ENCODE data around the gene GPR108. TPM values are rescaled to one million over a fixed set of nuclear protein-coding genes. Genes with fewer than 3 reads are reported as not detected.

GPR108 gene
- total RNA-seq, 4 donors from 2014 or later, result 45.7 to 72.8 (median 52.0) TPM

- no peak for TF ChIP-seq CTCF (IDR thresholded peaks at IDR 0.05)
- TF ChIP-seq POLR2A (IDR thresholded peaks at IDR 0.05), result no peak
- DNase-seq, result no peak
- Histone ChIP-seq H3K36me3 (no peaks in the 10 kb centered on the region), H3K4me1 (peaks cover 0 to 22% (median 13%) of the 10 kb centered on the region in 3 donors), H3K27ac (no peak overlapping the region), H3K4me3 (no peak overlapping the region), H3K27me3 (peaks cover 0 to 14% (median 0%) of the 10 kb centered on the region in 4 donors), H3K9me3 (no peaks in the 10 kb centered on the region)
- WGBS, 2 donors, result 71 to 77% methylated on average over 3 to 4 of the region's 4 CpGs
- intact Hi-C loops (cut with DNase I), result no loop called here
Measured at GRCh38 chr19:6717441-6717971, 19.9 kb downstream of the GPR108 start.

- H3K4me3 ChIP-seq, result no peak overlapping the region
- DNase-seq, result no peak
- no peak for TF ChIP-seq POLR2A (IDR thresholded peaks at IDR 0.05)
- TF ChIP-seq CTCF (IDR thresholded peaks at IDR 0.05), result peak in 1 of 6 experiments; percentile 6
- intact Hi-C loops (cut with DNase I), result no loop called here
- H3K4me1 ChIP-seq, result peaks cover 0 to 17% (median 11%) of the 10 kb centered on the region in 3 donors
- no peaks in the 10 kb centered on the region for H3K9me3 ChIP-seq
- peaks cover 0 to 18% (median 0%) of the 10 kb centered on the region in 4 donors for H3K27me3 ChIP-seq
- no peak overlapping the region for H3K27ac ChIP-seq
- 68 to 74% methylated on average over 10 of the region's 10 CpGs for WGBS, 2 donors
- H3K36me3 ChIP-seq, result no peaks in the 10 kb centered on the region
Measured at GRCh38 chr19:6717036-6717435, 20.3 kb downstream of the GPR108 start.

GRCh38 chr19:6716610-6716970 is 20.8 kb downstream of the GPR108 start:
- no peak for DNase-seq
- intact Hi-C loops (cut with DNase I), result no loop called here
- Histone ChIP-seq H3K4me1 (peaks cover 0 to 14% (median 9%) of the 10 kb centered on the region in 3 donors), H3K27me3 (peaks cover 0 to 21% (median 0%) of the 10 kb centered on the region in 4 donors), H3K4me3 (no peak overlapping the region), H3K27ac (no peak overlapping the region), H3K36me3 (no peaks in the 10 kb centered on the region), H3K9me3 (no peaks in the 10 kb centered on the region)
- WGBS, 2 donors, result 47 to 65% methylated on average over 6 of the region's 6 CpGs
- no peak for TF ChIP-seq CTCF (IDR thresholded peaks at IDR 0.05)
- TF ChIP-seq POLR2A (IDR thresholded peaks at IDR 0.05), result no peak

- 71 to 92% methylated on average over 9 to 11 of the region's 11 CpGs for WGBS, 2 donors
- Histone ChIP-seq H3K4me3 (no peak overlapping the region), H3K9me3 (no peaks in the 10 kb centered on the region), H3K4me1 (no peaks in the 10 kb centered on the region), H3K27ac (no peak overlapping the region), H3K36me3 (no peaks in the 10 kb centered on the region), H3K27me3 (peaks cover 0 to 37% (median 0%) of the 10 kb centered on the region in 4 donors)
- no peak for DNase-seq
- intact Hi-C loops (cut with DNase I), result no loop called here
- TF ChIP-seq POLR2A (IDR thresholded peaks at IDR 0.05), result no peak
- TF ChIP-seq CTCF (IDR thresholded peaks at IDR 0.05), result no peak
Measured at GRCh38 chr19:6714749-6715555, 22.4 kb downstream of the GPR108 start.

All from esophagus squamous epithelium (tissue), 5 donors.